A549 (cell line): ENCODE data around the gene XRCC5. TPM values are rescaled to one million over a fixed set of nuclear protein-coding genes. Genes with fewer than 3 reads are reported as not detected.

Experiments
- ATAC-seq, 2 experiments: fragments of 200-7000 bp in 1 of 2; fragments of >200 bp in 1 of 2; cut with Nextera tagmentation in 1 of 2; cut with Tn5 transposase in 1 of 2; 3 replicates each; pipeline versions ENCODE4 v1.8.0 to v1.9.1; 2018 to 2020; ENCODE audit warnings: mild to moderate bottlenecking in 1 of 2, moderate library complexity in 1 of 2
- CTCF ChIA-PET: fragments of 300-600 bp; sonication (Branson Sonifier 250); formaldehyde crosslinking; extraction: SDS; loops from one replicate; lab custom pipeline; 2021; ENCODE audit warnings: antibody characterized with exemption, inconsistent platforms; lab: Yijun Ruan, JAX
- POLR2A ChIA-PET: fragments of 350-600 bp; formaldehyde crosslinking; extraction: SDS; loops from one replicate; lab custom pipeline; 2021; ENCODE audit warnings: antibody characterized with exemption, inconsistent platforms; lab: Yijun Ruan, JAX
- DNase-seq, 2 experiments: peaks; one replicate each; pipeline versions ENCODE4 v3.0.0 to v3.0.0-alpha.2; 2011 to 2016; ENCODE audit warnings: low read depth in 1 of 2, low spot score in 1 of 2
- FAIRE-seq: peaks from 2 replicates; lab custom pipeline; 2011; peaks lifted over from hg19 to GRCh38; lab: Jason Lieb, UNC
- H3K27ac ChIP-seq, 2 experiments: fragments of >200 bp; sonication (Bioruptor Twin); formaldehyde crosslinking; 3 replicates each; pipeline ENCODE4 v1.5.1; 2016 to 2017
- H3K4me1 ChIP-seq: fragments of >200 bp; sonication (Bioruptor Twin); formaldehyde crosslinking; 3 replicates; pipeline ENCODE4 v1.6.1; 2016
- H3K4me2 ChIP-seq: fragments of >200 bp; sonication (Bioruptor Twin); formaldehyde crosslinking; 3 replicates; pipeline ENCODE4 v1.6.1; 2016
- H3K4me3 ChIP-seq: fragments of >200 bp; sonication (Bioruptor Twin); formaldehyde crosslinking; 3 replicates; pipeline ENCODE4 v1.5.1; 2016
- H3K9me3 ChIP-seq: fragments of >200 bp; sonication (Bioruptor Twin); formaldehyde crosslinking; 3 replicates; pipeline ENCODE4 v1.6.1; 2016
- ATOH8 ChIP-seq: fragments of 250-450 bp; sonication (Bioruptor Pico); IDR thresholded peaks from 2 replicates; pipeline ENCODE4 v1.5.0; 2020; ENCODE audit warnings: low read depth, mild to moderate bottlenecking, moderate library complexity
- CBX8 ChIP-seq: fragments of 200-600 bp; sonication (generic); IDR thresholded peaks from 2 replicates; pipeline ENCODE4 v1.6.1; 2016
- FOSL2 ChIP-seq, 2 experiments: fragments of 450-650 bp in 1 of 2; fragments of >200 bp in 1 of 2; sonication (Bioruptor Twin) in 1 of 2; formaldehyde crosslinking; IDR thresholded peaks; 2 replicates each; pipeline versions ENCODE4 v1.5.0 to v1.6.1; 2016 to 2020; ENCODE audit warnings: mild to moderate bottlenecking in 1 of 2, moderate library complexity in 1 of 2
- GATA3 ChIP-seq: IDR thresholded peaks from 2 replicates; pipeline ENCODE4 v1.6.1; 2012; ENCODE audit warnings: borderline replicate concordance
- HMGXB4 ChIP-seq: fragments of 250-450 bp; sonication (Bioruptor Pico); IDR thresholded peaks from 2 replicates; pipeline ENCODE4 v1.5.0; 2021; ENCODE audit warnings: mild to moderate bottlenecking, moderate library complexity, borderline replicate concordance
- JUNB ChIP-seq: fragments of >200 bp; sonication (Bioruptor Twin); formaldehyde crosslinking; IDR thresholded peaks from 2 replicates; pipeline ENCODE4 v1.6.1; 2016
- KDM5A ChIP-seq: fragments of 200-600 bp; sonication (generic); IDR thresholded peaks from 2 replicates; pipeline ENCODE4 v1.6.1; 2016; ENCODE audit warnings: antibody characterized with exemption, mild to moderate bottlenecking
- NPAS2 ChIP-seq: fragments of 250-450 bp; sonication (Bioruptor Pico); IDR thresholded peaks from 2 replicates; pipeline ENCODE4 v1.8.0; 2022; ENCODE audit warnings: mild to moderate bottlenecking, moderate library complexity, borderline replicate concordance
- POLR2A ChIP-seq: IDR thresholded peaks from 2 replicates; pipeline ENCODE4 v1.6.1; 2012; ENCODE audit warnings: mild to moderate bottlenecking, low read length
- RAD21 ChIP-seq, 2 experiments: fragments of >200 bp in 1 of 2; sonication (Bioruptor Twin) in 1 of 2; formaldehyde crosslinking in 1 of 2; IDR thresholded peaks in 1 of 2; conservative IDR thresholded peaks in 1 of 2; 2 replicates in 1 of 2; 3 replicates in 1 of 2; pipeline ENCODE4 v1.6.1; 2012 to 2018; ENCODE audit warnings: inconsistent platforms in 1 of 2
- RCOR1 ChIP-seq: fragments of 150-350 bp; IDR thresholded peaks from 2 replicates; pipeline ENCODE4 v1.6.1; 2014; ENCODE audit warnings: antibody characterized with exemption, low read length, low read depth
- REST ChIP-seq: fragments of 200-600 bp; sonication (generic); IDR thresholded peaks from 2 replicates; pipeline ENCODE4 v1.6.1; 2016; ENCODE audit warnings: antibody characterized with exemption, mild to moderate bottlenecking, moderate library complexity
- RNF2 ChIP-seq: fragments of 200-600 bp; sonication (generic); IDR thresholded peaks from 2 replicates; pipeline ENCODE4 v1.6.1; 2016; ENCODE audit warnings: low read depth, mild to moderate bottlenecking, antibody characterized with exemption, moderate library complexity, borderline replicate concordance
- USF2 ChIP-seq: fragments of 450-650 bp; IDR thresholded peaks from 2 replicates; pipeline ENCODE4 v1.6.1; 2014; ENCODE audit warnings: antibody characterized with exemption
- ZFP36 ChIP-seq: fragments of 450-650 bp; IDR thresholded peaks from 2 replicates; pipeline ENCODE4 v1.6.1; 2014; ENCODE audit warnings: borderline replicate concordance; ENCODE audit not compliant: partially characterized antibody
- ZSCAN20 ChIP-seq: fragments of 250-450 bp; sonication (Bioruptor Pico); IDR thresholded peaks from 2 replicates; pipeline ENCODE4 v1.8.0; 2022; ENCODE audit warnings: mild to moderate bottlenecking, moderate library complexity
- WGBS: methylation state at CpG from one replicate; pipeline ENCODE4 v1.1.6; 2017; ENCODE audit errors: missing lambda C conversion rate; 5-methylcytosine and 5-hydroxymethylcytosine counted together
- polyA plus RNA-seq, 4 experiments: library from polyadenylated mRNA; depleted of rRNA in 3 of 4; stranded (reverse); fragments of >200 nt; fragmentation: RNase III in 1 of 4; extraction: RNeasy Plus Mini Kit Qiagen cat#74134 plus additional on column Dnase treatment in 1 of 4; gene quantifications; 2 replicates in 3 of 4; 3 replicates in 1 of 4; pipeline ENCODE4 v1.2.3, GENCODE V29; 2011 to 2017

Gene XRCC5
- polyA plus RNA-seq, 2 of the 4 experiments (the other 2 are of a cell fraction) = 217 to 430 TPM

- no peaks in the 10 kb centered on the region for H3K4me1 ChIP-seq
- TF ChIP-seq ZSCAN20 (CRISPR knock-in tag) (no peak), RAD21 (conservative IDR thresholded peaks at IDR 0.05 in 1 of 2, IDR thresholded peaks at IDR 0.05 in 1 of 2) (no peak), ATOH8 (CRISPR knock-in tag) (no peak)
- TF ChIP-seq, all 56 proteins: peak for 0
- Histone ChIP-seq H3K4me3 (no peak overlapping the region), H3K9me3 (no peaks in the 10 kb centered on the region), H3K27ac (no peak overlapping the region), H3K4me2 (no peak overlapping the region)
- no peak for ATAC-seq
- DNase-seq = no peak
- 89% methylated on average over 2 of the region's 2 CpGs for WGBS
- ChIA-PET CTCF (interaction anchor here (1.5 kb wide), 1 partner anchor 19 kb away, joined by 7 read pairs; no protein-coding TSS in a partner anchor), POLR2A (interaction anchor here (0.9 kb wide), 1 partner anchor 83 kb away, joined by 4 read pairs; no protein-coding TSS in a partner anchor)
- no peak for FAIRE-seq
Observed at GRCh38 chr2:216133397-216133796, 24.2 kb downstream of the XRCC5 start.

- Histone ChIP-seq H3K4me1 (no peaks in the 10 kb centered on the region), H3K9me3 (no peaks in the 10 kb centered on the region), H3K27ac (no peak overlapping the region), H3K4me3 (no peak overlapping the region), H3K4me2 (no peak overlapping the region)
- ChIA-PET POLR2A (interaction anchor here (0.7 kb wide), 1 partner anchor 26 kb away, joined by 3 read pairs; the partner anchor contains the start of gene XRCC5), CTCF (no interaction called here)
- TF ChIP-seq REST = no peak
- TF ChIP-seq NPAS2 (CRISPR knock-in tag) = no peak
- TF ChIP-seq USF2 = no peak
- TF ChIP-seq RAD21 (conservative IDR thresholded peaks at IDR 0.05 in 1 of 2, IDR thresholded peaks at IDR 0.05 in 1 of 2) = no peak
- no peak for TF ChIP-seq ZFP36
- TF ChIP-seq FOSL2 (IDR thresholded peaks at IDR 0.05) = no peak
- TF ChIP-seq FOSL2 (CRISPR knock-in tag; IDR thresholded peaks at IDR 0.05) = no peak
- TF ChIP-seq JUNB = no peak
- TF ChIP-seq KDM5A = no peak
- no peak for TF ChIP-seq RCOR1
- no peak for TF ChIP-seq RNF2
- TF ChIP-seq POLR2A = no peak
- TF ChIP-seq GATA3 = no peak
- TF ChIP-seq HMGXB4 (CRISPR knock-in tag) = no peak
- TF ChIP-seq CBX8 = no peak
- 92% methylated on average over 4 of the region's 4 CpGs for WGBS
- no peak for DNase-seq
- ATAC-seq = no peak
- FAIRE-seq = no peak
Observed at GRCh38 chr2:216134958-216135541, 25.9 kb downstream of the XRCC5 start.
